HG03103 (cell line): ENCODE data around the gene MSI1.
A peak's percentile ranks its signal among the peaks of the same experiment; 100 is the strongest.

Experiments used
- ATAC-seq: cut with Tn5 transposase; IDR thresholded peaks from one replicate; pipeline ENCODE4 v1.9.1; 2021; ENCODE audit warnings: low read depth; ENCODE audit not compliant: unreplicated experiment

The MSI1 gene

GRCh38 chr12:120328228-120328627 lies 40.7 kb downstream of the MSI1 start:
- ATAC-seq = no peak

GRCh38 chr12:120327593-120327992 lies 41.4 kb downstream of the MSI1 start, which contains the start of gene PLA2G1B:
Gene PLA2G1B (minus strand): TSS chr12:120327779. CDS start chr12:120327753, 26 bp downstream.
- no peak for ATAC-seq

GRCh38 chr12:120324841-120325417 lies 44.0 kb downstream of the MSI1 start:
- no peak for ATAC-seq

- no peak for ATAC-seq
Measured at GRCh38 chr12:120323772-120324171, 45.2 kb downstream of the MSI1 start.

- ATAC-seq = no peak
Measured at GRCh38 chr12:120321382-120322202, 47.4 kb downstream of the MSI1 start.

GRCh38 chr12:120317224-120318105 lies 51.5 kb downstream of the MSI1 start:
- ATAC-seq = peak; percentile 97

- no peak for ATAC-seq
Measured at GRCh38 chr12:120316798-120317223, 52.2 kb downstream of the MSI1 start.

- ATAC-seq = no peak
Measured at GRCh38 chr12:120314220-120314619, 54.7 kb downstream of the MSI1 start.

- peak; percentile 89 for ATAC-seq
Measured at GRCh38 chr12:120301962-120302815, 66.8 kb downstream of the MSI1 start, which contains the start of gene SIRT4. Gene SIRT4 (plus strand): TSS chr12:120302321. CDS start chr12:120303562, 1,241 bp downstream.

- peak; percentile 48 for ATAC-seq
Measured at GRCh38 chr12:120292661-120293531, 76.1 kb downstream of the MSI1 start, which contains the start of gene RNU4-1. Gene RNU4-1 (minus strand): TSS chr12:120293237.

GRCh38 chr12:120292411-120292660 lies 76.6 kb downstream of the MSI1 start:
- no peak for ATAC-seq
